SW 1271 (cell line): ENCODE results near the gene TMEM53.
A peak's percentile ranks its signal among the peaks of the same experiment; 100 is the strongest.
"Not testable (repeated sequence)": the region's sequence is repeated elsewhere in the genome, so short reads cannot be mapped to it uniquely, and the experiment has no call there.

Source experiments
- DNase-seq, 2 experiments: peaks; one replicate each; lab custom pipeline; 2025; lab: John Stamatoyannopoulos, UW

The TMEM53 gene

GRCh38 chr1:44672254-44672955 is 1.9 kb downstream of the TMEM53 start:
- no peak for DNase-seq

GRCh38 chr1:44670751-44671640 is 3.3 kb downstream of the TMEM53 start:
- DNase-seq, result no peak

- DNase-seq, result not testable (repeated sequence)
These were observed 7.6 kb downstream of the TMEM53 start for GRCh38 chr1:44666719-44667118.

- DNase-seq, result no peak
These were observed 9.4 kb downstream of the TMEM53 start for GRCh38 chr1:44664730-44665370.

- DNase-seq, result no peak
These were observed 10.9 kb downstream of the TMEM53 start for GRCh38 chr1:44663417-44663816.

GRCh38 chr1:44662683-44663030 is 11.6 kb downstream of the TMEM53 start:
- DNase-seq, result no peak

GRCh38 chr1:44661781-44662682 is 12.2 kb downstream of the TMEM53 start:
- DNase-seq, result no peak

- no peak for DNase-seq
These were observed 14.1 kb downstream of the TMEM53 start for GRCh38 chr1:44660176-44660575.

- no peak for DNase-seq
These were observed 14.7 kb downstream of the TMEM53 start for GRCh38 chr1:44659566-44659965.

- DNase-seq, result peak in 1 of 2 experiments; percentile 16
These were observed 18.7 kb downstream of the TMEM53 start for GRCh38 chr1:44655609-44656008.

- no peak for DNase-seq
These were observed 19.6 kb downstream of the TMEM53 start for GRCh38 chr1:44654621-44655187.

- no peak for DNase-seq
These were observed 20.9 kb downstream of the TMEM53 start for GRCh38 chr1:44653107-44653964.

- DNase-seq, result peak in 1 of 2 experiments; percentile 11
These were observed 21.7 kb downstream of the TMEM53 start for GRCh38 chr1:44652445-44653106.

- DNase-seq, result no peak
These were observed 23.2 kb downstream of the TMEM53 start for GRCh38 chr1:44651069-44651468.

- no peak for DNase-seq
These were observed 24.0 kb downstream of the TMEM53 start for GRCh38 chr1:44650159-44650831.

GRCh38 chr1:44649788-44650158 is 24.5 kb downstream of the TMEM53 start:
- no peak for DNase-seq

- DNase-seq, result no peak
These were observed 25.6 kb downstream of the TMEM53 start for GRCh38 chr1:44648529-44649250.

- no peak for DNase-seq
These were observed 26.4 kb downstream of the TMEM53 start for GRCh38 chr1:44647896-44648295.
